GM23338 (cell line): ENCODE data around the gene RRP36. TPM values are rescaled to one million over a fixed set of nuclear protein-coding genes. Genes with fewer than 3 reads are reported as not detected.

Experiments used
- ATAC-seq: fragments of 200-7000 bp; cut with Tn5 transposase; 3 replicates; pipeline ENCODE4 v1.9.1; 2020
- DNase-seq: peaks from one replicate; pipeline ENCODE4 v3.0.0-alpha.2; 2015; ENCODE audit warnings: low spot score
- H2AFZ ChIP-seq: fragments of 200-600 bp; sonication (generic); 2 replicates; pipeline ENCODE4 v1.8.0; 2016; ENCODE audit warnings: antibody characterized with exemption, mild to moderate bottlenecking, moderate library complexity
- H3F3A ChIP-seq: fragments of 200-600 bp; sonication (generic); replicated peaks from 2 replicates; pipeline ENCODE4 v1.8.0; 2017; ENCODE audit warnings: antibody characterized with exemption, mixed run types, low read depth
- H3K27ac ChIP-seq: fragments of 200-600 bp; sonication (generic); 2 replicates; pipeline ENCODE4 v1.6.1; 2016; ENCODE audit warnings: low read depth
- H3K27me3 ChIP-seq: fragments of 200-600 bp; sonication (generic); 2 replicates; pipeline ENCODE4 v1.8.0; 2016; ENCODE audit warnings: mild to moderate bottlenecking, mixed run types, moderate library complexity; ENCODE audit not compliant: insufficient read depth
- H3K36me3 ChIP-seq: fragments of 200-600 bp; sonication (generic); 2 replicates; pipeline ENCODE4 v1.8.0; 2016; ENCODE audit warnings: mild to moderate bottlenecking; ENCODE audit not compliant: insufficient read depth
- H3K4me1 ChIP-seq: fragments of 200-600 bp; sonication (generic); 2 replicates; pipeline ENCODE4 v1.8.0; 2016; ENCODE audit warnings: mild to moderate bottlenecking, moderate library complexity; ENCODE audit not compliant: insufficient read depth
- H3K4me2 ChIP-seq: fragments of 200-600 bp; sonication (generic); 2 replicates; pipeline ENCODE4 v1.7.1; 2017; ENCODE audit warnings: mixed run types
- H3K4me3 ChIP-seq: fragments of 200-600 bp; sonication (generic); 2 replicates; pipeline ENCODE4 v1.6.1; 2016; ENCODE audit warnings: mixed run types
- H3K79me2 ChIP-seq: fragments of 200-600 bp; sonication (generic); replicated peaks from 2 replicates; pipeline ENCODE4 v1.8.0; 2017; ENCODE audit warnings: mild to moderate bottlenecking; ENCODE audit not compliant: insufficient read depth
- H3K9me2 ChIP-seq: fragments of 200-600 bp; sonication (generic); 2 replicates; pipeline ENCODE4 v1.8.0; 2017; ENCODE audit not compliant: insufficient read depth
- H4K20me1 ChIP-seq: fragments of 200-600 bp; sonication (generic); replicated peaks from 2 replicates; pipeline ENCODE4 v1.8.0; 2017; ENCODE audit warnings: mild to moderate bottlenecking; ENCODE audit not compliant: insufficient read depth
- H3K27ac Mint-ChIP-seq: 2 replicates; pipeline ENCODE4 v1.8.0; 2020; ENCODE audit warnings: inconsistent platforms, mild to moderate bottlenecking, moderate library complexity, mixed read lengths
- H3K27me3 Mint-ChIP-seq: 3 replicates; pipeline ENCODE4 v1.8.0; 2022; ENCODE audit warnings: low read depth, mild to moderate bottlenecking, moderate library complexity, mixed read lengths, inconsistent platforms; ENCODE audit not compliant: insufficient read depth, poor library complexity
- H3K36me3 Mint-ChIP-seq: 3 replicates; pipeline ENCODE4 v1.8.0; 2021; ENCODE audit warnings: low read depth, mild to moderate bottlenecking, inconsistent platforms, moderate library complexity, mixed read lengths
- H3K4me1 Mint-ChIP-seq: 3 replicates; pipeline ENCODE4 v1.8.0; 2020; ENCODE audit warnings: mild to moderate bottlenecking, inconsistent platforms, mixed read lengths
- H3K4me3 Mint-ChIP-seq: 3 replicates; pipeline ENCODE4 v1.8.0; 2021; ENCODE audit warnings: moderate library complexity, mild to moderate bottlenecking, inconsistent platforms, mixed read lengths
- H3K9me3 Mint-ChIP-seq: 3 replicates; pipeline ENCODE4 v1.8.0; 2020; ENCODE audit warnings: moderate library complexity, mild to moderate bottlenecking, inconsistent platforms, mixed read lengths
- CREB1 ChIP-seq: fragments of 250-450 bp; sonication (Bioruptor Pico); IDR thresholded peaks from 2 replicates; pipeline ENCODE4 v1.5.0; 2020; ENCODE audit warnings: low read depth, mild to moderate bottlenecking, moderate library complexity
- EZH2 ChIP-seq: fragments of 200-600 bp; sonication (generic); IDR thresholded peaks from one replicate; pipeline ENCODE4 v1.8.0; 2017; ENCODE audit warnings: antibody characterized with exemption, mild to moderate bottlenecking, low read depth; ENCODE audit not compliant: unreplicated experiment
- EZH2phosphoT487 ChIP-seq: fragments of 200-600 bp; sonication (generic); IDR thresholded peaks from one replicate; pipeline ENCODE4 v1.8.1; 2018; ENCODE audit warnings: antibody characterized with exemption; ENCODE audit not compliant: unreplicated experiment
- JUNB ChIP-seq: IDR thresholded peaks from one replicate; pipeline ENCODE4 v1.6.1; 2016; ENCODE audit warnings: antibody characterized with exemption; ENCODE audit not compliant: unreplicated experiment
- NANOG ChIP-seq: IDR thresholded peaks from 2 replicates; pipeline ENCODE4 v1.6.1; 2016; ENCODE audit warnings: antibody characterized with exemption, borderline replicate concordance
- POLR2AphosphoS5 ChIP-seq: IDR thresholded peaks from 2 replicates; pipeline ENCODE4 v1.6.1; 2016; ENCODE audit warnings: antibody characterized with exemption, low read depth
- REST ChIP-seq: IDR thresholded peaks from one replicate; pipeline ENCODE4 v1.6.1; 2018; ENCODE audit warnings: antibody characterized with exemption; ENCODE audit not compliant: unreplicated experiment
- STAT1 ChIP-seq: IDR thresholded peaks from one replicate; pipeline ENCODE4 v1.6.1; 2016; ENCODE audit warnings: antibody characterized with exemption; ENCODE audit not compliant: unreplicated experiment
- ZNF114 ChIP-seq: fragments of 250-450 bp; sonication (Bioruptor Pico); IDR thresholded peaks from 2 replicates; pipeline ENCODE4 v1.5.0; 2020; ENCODE audit warnings: mild to moderate bottlenecking, moderate library complexity
- ZNF331 ChIP-seq: fragments of 250-450 bp; sonication (Bioruptor Pico); IDR thresholded peaks from 2 replicates; pipeline ENCODE4 v1.5.0; 2020; ENCODE audit warnings: low read depth, mild to moderate bottlenecking, moderate library complexity
- ZNF462 ChIP-seq: fragments of 250-450 bp; sonication (Bioruptor Pico); IDR thresholded peaks from 2 replicates; pipeline ENCODE4 v1.5.0; 2020; ENCODE audit warnings: mild to moderate bottlenecking, moderate library complexity
- polyA plus RNA-seq: library from polyadenylated mRNA; unstranded; fragments of >200 nt; fragmentation: Nextera tagmentation; extraction: Ambion mirVana; gene quantifications from 2 replicates; pipeline ENCODE4 v1.2.1, GENCODE V29; 2016
- total RNA-seq: library from RNA; depleted of rRNA; stranded (reverse); fragments of >200 nt; shearing (Covaris generic); gene quantifications from 2 replicates; pipeline ENCODE4 v1.2.3, GENCODE V29; 2014
- TF ChIP-seq, protein P1 (sequence below), 2 experiments: fragments of 200-600 bp in 1 of 2; sonication (generic) in 1 of 2; conservative IDR thresholded peaks; 2 replicates each; pipeline versions ENCODE4 v1.5.1 to v1.6.1; 2016 to 2017; ENCODE audit warnings: antibody characterized with exemption in 2 of 2, low read depth in 2 of 2, mild to moderate bottlenecking in 2 of 2, moderate library complexity in 1 of 2

RRP36 gene
- total and polyA plus RNA-seq, 2 experiments from 2014 or later, result 64.7 to 106 TPM

- Histone ChIP-seq H3K4me1 (peaks cover 23% of the 10 kb centered on the region), H3K9me2 (no peaks in the 10 kb centered on the region), H3K27ac (no peak overlapping the region), H3K79me2 (peaks cover 43% of the 10 kb centered on the region), H3K36me3 (peaks cover 16% of the 10 kb centered on the region; the same call in 1 of the 2 replicates), H4K20me1 (peaks cover 13% of the 10 kb centered on the region), H2AFZ (no peak overlapping the region), H3K4me2 (no peak overlapping the region), H3F3A (peaks cover 20% of the 10 kb centered on the region; the same call in 1 of the 2 replicates), H3K4me3 (no peak overlapping the region), H3K27me3 (no peaks in the 10 kb centered on the region)
- Mint-ChIP-seq H3K27me3 (peaks cover 22% of the 10 kb centered on the region), H3K9me3 (no peaks in the 10 kb centered on the region; the same call in 1 of the 3 replicates), H3K4me1 (peaks cover 35% of the 10 kb centered on the region), H3K36me3 (peaks cover 58% of the 10 kb centered on the region), H3K4me3 (no peak overlapping the region; the same call in 2 of the 3 replicates), H3K27ac (no peak overlapping the region)
- ATAC-seq (no peak), DNase-seq (no peak)
- TF ChIP-seq CREB1, result no peak
- TF ChIP-seq NANOG, result no peak
- no peak for TF ChIP-seq STAT1
- no peak for TF ChIP-seq JUNB
- TF ChIP-seq EZH2, result no peak
- TF ChIP-seq ZNF114, result no peak
- no peak for TF ChIP-seq POLR2AphosphoS5
- TF ChIP-seq ZNF331 (CRISPR knock-in tag), result no peak
- no peak for TF ChIP-seq REST
- TF ChIP-seq, protein P1, sequence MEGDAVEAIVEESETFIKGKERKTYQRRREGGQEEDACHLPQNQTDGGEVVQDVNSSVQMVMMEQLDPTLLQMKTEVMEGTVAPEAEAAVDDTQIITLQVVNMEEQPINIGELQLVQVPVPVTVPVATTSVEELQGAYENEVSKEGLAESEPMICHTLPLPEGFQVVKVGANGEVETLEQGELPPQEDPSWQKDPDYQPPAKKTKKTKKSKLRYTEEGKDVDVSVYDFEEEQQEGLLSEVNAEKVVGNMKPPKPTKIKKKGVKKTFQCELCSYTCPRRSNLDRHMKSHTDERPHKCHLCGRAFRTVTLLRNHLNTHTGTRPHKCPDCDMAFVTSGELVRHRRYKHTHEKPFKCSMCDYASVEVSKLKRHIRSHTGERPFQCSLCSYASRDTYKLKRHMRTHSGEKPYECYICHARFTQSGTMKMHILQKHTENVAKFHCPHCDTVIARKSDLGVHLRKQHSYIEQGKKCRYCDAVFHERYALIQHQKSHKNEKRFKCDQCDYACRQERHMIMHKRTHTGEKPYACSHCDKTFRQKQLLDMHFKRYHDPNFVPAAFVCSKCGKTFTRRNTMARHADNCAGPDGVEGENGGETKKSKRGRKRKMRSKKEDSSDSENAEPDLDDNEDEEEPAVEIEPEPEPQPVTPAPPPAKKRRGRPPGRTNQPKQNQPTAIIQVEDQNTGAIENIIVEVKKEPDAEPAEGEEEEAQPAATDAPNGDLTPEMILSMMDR (conservative IDR thresholded peaks at IDR 0.05; ENCODE audit: low read depth in 2 of 2), result no peak
- no peak for TF ChIP-seq ZNF462 (CRISPR knock-in tag)
- TF ChIP-seq EZH2phosphoT487, result no peak
These were observed 4.5 kb upstream of the RRP36 start for GRCh38 chr6:43016943-43017334.
